HAP-1 (cell line): ENCODE data around the gene ANXA6.
A peak's percentile ranks its signal among the peaks of the same experiment; 100 is the strongest.
"Not testable (repeated sequence)": the region's sequence is repeated elsewhere in the genome, so short reads cannot be mapped to it uniquely, and the experiment has no call there.

Source experiments
- DNase-seq, 2 experiments: peaks; one replicate each; pipeline ENCODE4 v3.0.0-alpha.2; 2016 to 2020; ENCODE audit warnings: low spot score in 2 of 2
- H3K27me3 ChIP-seq: fragments of 250-450 bp; sonication (Bioruptor Pico); 2 replicates; pipeline ENCODE4 v1.5.1; 2020; ENCODE audit warnings: low read depth, mild to moderate bottlenecking, moderate library complexity
- H3K36me3 ChIP-seq: fragments of 250-450 bp; sonication (Bioruptor Pico); replicated peaks from 2 replicates; pipeline ENCODE4 v1.5.1; 2020; ENCODE audit warnings: mild to moderate bottlenecking
- H3K4me1 ChIP-seq: fragments of 250-450 bp; sonication (Bioruptor Pico); 2 replicates; pipeline ENCODE4 v1.5.1; 2020; ENCODE audit warnings: mild to moderate bottlenecking
- H3K4me3 ChIP-seq: fragments of 250-450 bp; sonication (Bioruptor Pico); 2 replicates; pipeline ENCODE4 v1.5.1; 2020; ENCODE audit warnings: mild to moderate bottlenecking, moderate library complexity
- H3K9me3 ChIP-seq: fragments of 250-450 bp; sonication (Bioruptor Pico); 2 replicates; pipeline ENCODE4 v1.5.1; 2020; ENCODE audit warnings: mild to moderate bottlenecking, moderate library complexity
- in situ Hi-C: fragments of 300-500 bp; cut with MboI; formaldehyde crosslinking; loops from 3 replicates; pipeline ENCODE4 v1.14.3; 2020; ENCODE audit warnings: low sequenced_read_pairs, inconsistent platforms, mixed read lengths

Gene ANXA6

DNA sequence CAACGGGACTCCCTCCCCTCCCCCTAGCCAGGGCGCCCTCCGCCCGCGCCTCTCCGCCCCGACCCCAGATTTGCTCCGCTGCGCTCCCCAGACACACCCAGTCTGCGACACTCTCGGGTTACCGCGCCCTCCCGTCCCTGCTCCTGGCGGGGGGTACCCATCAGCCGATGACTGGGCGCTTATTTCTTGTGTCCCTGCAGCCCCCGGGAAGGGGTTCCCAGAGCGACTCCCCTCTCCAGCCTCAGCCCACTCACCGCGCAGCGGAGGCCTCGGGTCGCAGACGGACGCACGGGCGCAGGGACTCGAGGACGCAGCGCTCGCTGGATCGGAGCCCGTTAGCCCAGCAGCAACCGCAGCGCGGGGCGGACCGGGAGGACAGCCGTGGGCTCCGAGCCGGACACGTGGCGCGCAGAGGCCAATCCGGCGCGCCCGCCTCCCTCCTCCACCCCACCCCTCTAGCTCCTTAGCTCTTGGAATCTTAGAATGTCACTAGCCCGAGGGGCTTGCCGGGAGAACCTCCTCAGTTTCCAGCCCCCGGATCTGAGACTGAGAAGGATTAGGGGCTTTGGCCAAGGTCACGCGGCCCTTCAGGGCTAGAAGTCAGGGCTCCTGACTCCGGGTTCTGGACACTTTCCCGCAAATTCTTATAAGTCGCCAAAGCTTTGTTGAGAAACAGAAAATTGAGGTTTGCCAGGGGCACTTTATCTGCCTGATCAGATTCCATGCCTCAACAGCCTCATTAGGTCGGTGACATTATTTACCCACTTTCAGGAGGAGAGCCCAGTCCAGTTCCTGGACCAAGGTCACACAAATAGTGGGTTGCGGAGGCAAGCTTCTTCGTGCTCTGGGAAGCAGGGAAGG, at the start of gene ANXA6:
ANXA6 (minus strand) TSS at position 354 of the 861 bp plus-strand sequence. CDS start 9,878 bp downstream, outside the sequence.
- Histone ChIP-seq H3K4me3 (peak within 1 kb of the TSS; percentile 73), H3K27me3 (no peaks in the 10 kb centered on the region), H3K36me3 (no peaks in the 10 kb centered on the region; the same call in 1 of the 2 replicates), H3K9me3 (no peaks in the 10 kb centered on the region), H3K4me1 (peaks cover 12% of the 10 kb centered on the region)
- in situ Hi-C loops, result loop anchor here (25.0 kb wide), 1 partner anchor 370 kb away; the partner anchor contains the start of gene SMIM3
- DNase-seq, result peak; percentile 87 to 90

GRCh38 chr5:151205411-151205810, 47.8 kb upstream of the ANXA6 start:
- no peak for DNase-seq
- Histone ChIP-seq H3K4me3 (no peak overlapping the region), H3K4me1 (no peaks in the 10 kb centered on the region; the same call in 1 of the 2 replicates), H3K27me3 (no peaks in the 10 kb centered on the region), H3K9me3 (no peaks in the 10 kb centered on the region), H3K36me3 (no peaks in the 10 kb centered on the region)
- in situ Hi-C loops, result no loop called here

- no peaks in the 10 kb centered on the region for H3K27me3 ChIP-seq
- DNase-seq, result no peak
- in situ Hi-C loops, result no loop called here
- no peaks in the 10 kb centered on the region; the same call in 1 of the 2 replicates for H3K4me1 ChIP-seq
- no peak overlapping the region for H3K4me3 ChIP-seq
- H3K9me3 ChIP-seq, result no peaks in the 10 kb centered on the region
- H3K36me3 ChIP-seq, result no peaks in the 10 kb centered on the region
These were observed 46.5 kb upstream of the ANXA6 start for GRCh38 chr5:151204051-151204450.

DNA sequence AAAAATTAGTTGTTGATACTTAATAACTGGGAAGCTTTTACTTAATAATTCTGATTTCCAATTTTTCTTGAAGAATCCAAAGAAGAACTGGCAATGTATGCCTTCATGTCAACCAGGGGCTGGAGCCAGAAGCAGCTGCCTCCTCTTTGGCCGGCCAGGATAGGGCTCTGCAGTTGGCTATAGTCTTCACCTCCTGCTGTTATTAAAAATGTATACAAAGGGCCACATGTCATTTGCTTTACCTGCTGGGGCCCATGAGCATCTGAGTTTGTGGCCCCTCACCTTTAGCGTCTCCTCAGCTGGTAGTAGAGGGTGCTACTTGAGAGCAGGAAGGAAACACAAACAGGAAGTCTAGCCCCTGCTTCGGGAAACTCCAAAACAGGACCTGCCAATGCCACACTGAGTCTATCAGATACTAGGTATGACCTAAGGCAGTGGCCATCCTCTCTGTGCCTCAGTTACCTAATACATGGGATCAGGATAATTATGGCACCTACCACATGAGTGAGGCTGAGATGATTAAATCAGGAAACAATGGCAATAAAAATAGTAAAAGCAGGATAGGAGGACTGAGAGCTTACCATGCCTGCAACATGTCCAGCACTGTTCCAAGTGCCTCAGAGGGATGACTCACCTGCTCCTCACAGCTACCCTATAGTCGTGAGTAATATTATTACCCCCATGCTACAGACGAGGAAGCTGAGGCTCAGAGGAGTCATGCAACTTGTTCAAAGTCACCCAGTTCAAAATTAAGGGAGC, 45.0 kb upstream of the ANXA6 start:
- DNase-seq, result no peak
- H3K9me3 ChIP-seq, result no peaks in the 10 kb centered on the region
- H3K27me3 ChIP-seq, result no peaks in the 10 kb centered on the region
- H3K36me3 ChIP-seq, result no peaks in the 10 kb centered on the region
- in situ Hi-C loops, result no loop called here
- no peaks in the 10 kb centered on the region; the same call in 1 of the 2 replicates for H3K4me1 ChIP-seq
- H3K4me3 ChIP-seq, result no peak overlapping the region

- no peaks in the 10 kb centered on the region for H3K36me3 ChIP-seq
- no peaks in the 10 kb centered on the region for H3K27me3 ChIP-seq
- H3K4me1 ChIP-seq, result no peaks in the 10 kb centered on the region; the same call in 1 of the 2 replicates
- no peak overlapping the region for H3K4me3 ChIP-seq
- H3K9me3 ChIP-seq, result no peaks in the 10 kb centered on the region
- DNase-seq, result no peak
- in situ Hi-C loops, result no loop called here
These were observed 43.5 kb upstream of the ANXA6 start for GRCh38 chr5:151200913-151201595.

GRCh38 chr5:151199581-151200185, 42.1 kb upstream of the ANXA6 start:
- Histone ChIP-seq H3K4me3 (no peak overlapping the region), H3K4me1 (no peaks in the 10 kb centered on the region; the same call in 1 of the 2 replicates), H3K27me3 (no peaks in the 10 kb centered on the region), H3K9me3 (no peaks in the 10 kb centered on the region), H3K36me3 (no peaks in the 10 kb centered on the region)
- in situ Hi-C loops, result no loop called here
- no peak for DNase-seq

DNA sequence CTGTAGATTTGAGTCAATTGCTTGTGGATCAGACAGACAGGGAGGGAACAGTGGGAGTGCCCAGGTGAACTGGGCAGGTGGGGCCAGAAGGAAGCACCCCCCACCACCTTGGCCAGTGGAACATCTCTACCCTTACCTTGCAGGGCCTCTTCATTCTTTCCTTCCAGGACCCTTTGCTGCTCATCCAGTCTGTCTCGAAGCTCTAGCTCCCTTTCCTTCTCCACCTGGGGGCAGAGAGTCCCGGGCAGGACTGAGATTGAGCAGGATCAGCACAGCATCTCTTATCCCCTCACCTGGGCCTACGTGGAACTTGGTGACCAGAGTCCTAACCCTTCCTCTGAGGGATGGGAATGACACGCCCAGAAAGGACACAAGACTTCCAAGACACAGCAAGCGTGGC, 41.3 kb upstream of the ANXA6 start:
- no peak for DNase-seq

GRCh38 chr5:151197291-151197600, 39.7 kb upstream of the ANXA6 start:
- in situ Hi-C loops, H3K36me3 ChIP-seq, DNase-seq, H3K4me1 ChIP-seq, H3K27me3 ChIP-seq, H3K4me3 ChIP-seq, H3K9me3 ChIP-seq: not testable (repeated sequence)

More for the DNA sequence above, 41.3 kb upstream of the ANXA6 start:
- Histone ChIP-seq H3K27me3 (no peaks in the 10 kb centered on the region), H3K36me3 (no peaks in the 10 kb centered on the region), H3K4me1 (no peaks in the 10 kb centered on the region; the same call in 1 of the 2 replicates), H3K4me3 (no peak overlapping the region), H3K9me3 (no peaks in the 10 kb centered on the region)
- in situ Hi-C loops, result no loop called here

DNA sequence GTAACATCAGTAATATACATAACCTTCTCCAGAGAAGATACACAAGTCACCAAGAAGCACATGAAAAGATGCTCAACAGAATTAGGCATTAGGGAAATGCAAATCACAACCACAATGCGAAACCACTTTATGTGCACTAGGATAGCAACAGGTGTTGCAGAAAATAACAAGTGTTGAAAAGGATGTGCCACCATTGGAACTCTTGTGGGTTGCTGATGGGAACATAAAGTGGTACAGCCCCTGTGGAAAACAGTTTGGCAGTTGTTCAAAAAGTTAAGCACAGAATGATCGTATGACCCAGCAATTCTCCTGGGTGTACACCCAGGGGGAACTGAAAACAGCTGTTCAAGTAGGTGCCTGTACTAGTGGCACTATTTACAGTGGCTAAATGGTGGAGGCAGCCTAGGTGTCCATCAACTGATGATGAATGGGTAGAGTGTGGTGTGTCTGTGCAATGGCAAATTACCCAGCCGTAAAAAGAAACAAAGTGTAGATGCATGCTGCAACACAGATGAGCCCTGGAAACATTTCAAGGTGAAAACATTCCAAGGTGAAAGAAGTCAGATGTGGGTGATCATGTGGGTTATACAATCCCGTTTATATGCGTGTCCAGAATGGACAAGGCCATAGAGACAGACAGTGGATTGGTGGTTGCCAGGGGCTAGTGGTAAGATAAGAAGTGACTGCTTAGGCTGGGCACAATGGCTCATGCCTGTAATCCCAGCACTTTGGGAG, 39.1 kb upstream of the ANXA6 start:
- no peaks in the 10 kb centered on the region for H3K36me3 ChIP-seq

GRCh38 chr5:151195622-151196021, 38.0 kb upstream of the ANXA6 start:
- Histone ChIP-seq H3K36me3 (no peaks in the 10 kb centered on the region), H3K4me3 (no peak overlapping the region), H3K9me3 (no peaks in the 10 kb centered on the region), H3K27me3 (no peaks in the 10 kb centered on the region), H3K4me1 (no peaks in the 10 kb centered on the region; the same call in 1 of the 2 replicates)
- in situ Hi-C loops, result no loop called here
- DNase-seq, result no peak

More for the DNA sequence above, 39.1 kb upstream of the ANXA6 start:
- DNase-seq, result no peak
- H3K27me3 ChIP-seq, result no peaks in the 10 kb centered on the region
- no peaks in the 10 kb centered on the region; the same call in 1 of the 2 replicates for H3K4me1 ChIP-seq
- in situ Hi-C loops, result no loop called here
- no peaks in the 10 kb centered on the region for H3K9me3 ChIP-seq
- no peak overlapping the region for H3K4me3 ChIP-seq

DNA sequence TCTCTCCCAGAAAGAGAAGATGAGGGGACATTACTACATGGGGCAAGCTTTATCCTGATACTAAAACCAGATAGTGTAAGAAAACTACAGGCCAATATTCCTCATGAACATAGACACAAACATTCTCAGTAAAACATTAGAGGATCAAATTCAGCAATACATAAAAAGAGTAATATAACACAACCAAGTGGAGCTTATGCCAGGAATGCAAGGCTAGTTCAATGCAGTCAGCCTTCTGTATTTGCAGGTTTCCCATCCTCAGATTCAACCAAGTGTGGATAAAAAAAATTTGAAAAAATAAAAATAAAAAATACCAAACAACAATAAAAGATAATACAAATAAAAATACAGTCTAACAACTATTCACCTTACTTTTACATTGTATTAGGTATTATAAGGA, 35.0 kb upstream of the ANXA6 start:
- no peaks in the 10 kb centered on the region for H3K9me3 ChIP-seq
- no peaks in the 10 kb centered on the region for H3K36me3 ChIP-seq
- in situ Hi-C loops, result no loop called here
- no peak for DNase-seq
- H3K4me1 ChIP-seq, result no peaks in the 10 kb centered on the region
- no peak overlapping the region for H3K4me3 ChIP-seq
- no peaks in the 10 kb centered on the region for H3K27me3 ChIP-seq

- H3K4me3 ChIP-seq, result no peak overlapping the region
- DNase-seq, result no peak
- in situ Hi-C loops, result no loop called here
- H3K36me3 ChIP-seq, result no peaks in the 10 kb centered on the region
- no peaks in the 10 kb centered on the region for H3K9me3 ChIP-seq
- no peaks in the 10 kb centered on the region for H3K27me3 ChIP-seq
- H3K4me1 ChIP-seq, result no peaks in the 10 kb centered on the region
These were observed 34.1 kb upstream of the ANXA6 start for GRCh38 chr5:151191661-151192060.

- in situ Hi-C loops, result no loop called here
- no peaks in the 10 kb centered on the region for H3K4me1 ChIP-seq
- H3K36me3 ChIP-seq, result no peaks in the 10 kb centered on the region
- H3K27me3 ChIP-seq, result no peaks in the 10 kb centered on the region
- no peaks in the 10 kb centered on the region for H3K9me3 ChIP-seq
- DNase-seq, result no peak
- H3K4me3 ChIP-seq, result no peak overlapping the region
These were observed 31.6 kb upstream of the ANXA6 start for GRCh38 chr5:151189151-151189550.
